Measurements from ENCODE around the gene ARHGAP23. TPM values are rescaled to one million over a fixed set of nuclear protein-coding genes. Genes with fewer than 3 reads are reported as not detected.
"Not testable (repeated sequence)": the region's sequence is repeated elsewhere in the genome, so short reads cannot be mapped to it uniquely, and the experiment has no call there.

ARHGAP23 gene
- total RNA-seq, 1 donor from 2014 or later = 0.34 TPM

DNA sequence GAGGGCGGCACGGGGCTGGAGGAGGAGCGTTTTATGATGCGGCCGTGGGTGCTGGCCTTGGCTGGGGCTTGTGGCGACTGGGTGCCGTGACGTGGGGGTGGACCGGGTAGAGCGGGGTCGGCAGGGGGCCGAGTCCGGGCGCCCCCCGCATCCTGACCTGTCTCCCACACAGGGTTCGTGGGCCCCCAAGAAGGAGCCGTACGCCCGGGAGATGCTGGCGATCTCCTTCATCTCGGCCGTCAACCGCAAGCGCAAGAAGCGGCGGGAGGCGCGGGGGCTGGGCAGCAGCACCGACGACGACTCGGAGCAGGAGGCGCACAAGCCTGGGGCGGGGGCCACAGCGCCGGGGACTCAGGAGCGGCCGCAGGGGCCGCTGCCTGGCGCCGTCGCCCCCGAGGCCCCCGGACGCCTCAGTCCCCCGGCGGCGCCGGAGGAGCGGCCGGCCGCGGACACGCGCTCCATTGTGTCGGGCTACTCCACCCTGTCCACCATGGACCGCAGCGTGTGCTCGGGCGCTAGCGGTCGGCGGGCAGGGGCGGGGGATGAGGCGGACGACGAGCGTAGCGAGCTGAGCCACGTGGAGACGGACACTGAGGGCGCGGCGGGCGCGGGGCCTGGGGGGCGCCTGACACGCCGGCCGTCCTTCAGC lies 81.6 kb downstream of the ARHGAP23 start:
- intact Hi-C loops (cut with micrococcal nuclease) = no loop called here

DNA sequence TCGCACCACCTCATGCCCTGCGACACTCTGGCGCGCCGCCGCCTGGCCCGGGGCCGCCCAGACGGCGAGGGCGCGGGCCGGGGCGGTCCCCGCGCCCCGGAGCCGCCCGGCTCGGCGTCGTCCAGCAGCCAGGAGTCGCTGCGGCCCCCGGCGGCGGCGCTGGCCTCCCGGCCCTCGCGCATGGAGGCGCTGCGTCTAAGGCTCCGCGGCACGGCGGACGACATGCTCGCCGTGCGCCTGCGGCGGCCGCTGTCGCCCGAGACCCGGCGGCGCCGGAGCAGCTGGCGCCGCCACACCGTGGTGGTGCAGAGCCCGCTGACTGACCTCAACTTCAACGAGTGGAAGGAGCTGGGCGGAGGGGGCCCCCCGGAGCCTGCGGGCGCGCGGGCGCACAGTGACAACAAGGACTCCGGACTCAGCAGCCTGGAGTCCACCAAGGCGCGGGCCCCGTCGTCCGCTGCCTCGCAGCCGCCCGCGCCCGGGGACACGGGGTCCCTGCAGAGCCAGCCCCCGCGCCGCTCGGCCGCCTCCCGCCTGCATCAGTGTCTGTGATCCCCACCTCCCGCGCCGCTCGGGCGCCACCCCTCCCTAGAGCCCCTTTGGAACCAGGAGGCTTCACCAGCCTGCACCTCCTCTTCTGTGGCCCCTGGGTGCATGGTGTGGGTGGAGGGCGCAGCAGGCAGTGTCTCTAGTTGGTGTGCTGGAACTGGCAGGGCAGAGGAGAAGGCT lies 82.3 kb downstream of the ARHGAP23 start:
- intact Hi-C loops (cut with micrococcal nuclease) = no loop called here

DNA sequence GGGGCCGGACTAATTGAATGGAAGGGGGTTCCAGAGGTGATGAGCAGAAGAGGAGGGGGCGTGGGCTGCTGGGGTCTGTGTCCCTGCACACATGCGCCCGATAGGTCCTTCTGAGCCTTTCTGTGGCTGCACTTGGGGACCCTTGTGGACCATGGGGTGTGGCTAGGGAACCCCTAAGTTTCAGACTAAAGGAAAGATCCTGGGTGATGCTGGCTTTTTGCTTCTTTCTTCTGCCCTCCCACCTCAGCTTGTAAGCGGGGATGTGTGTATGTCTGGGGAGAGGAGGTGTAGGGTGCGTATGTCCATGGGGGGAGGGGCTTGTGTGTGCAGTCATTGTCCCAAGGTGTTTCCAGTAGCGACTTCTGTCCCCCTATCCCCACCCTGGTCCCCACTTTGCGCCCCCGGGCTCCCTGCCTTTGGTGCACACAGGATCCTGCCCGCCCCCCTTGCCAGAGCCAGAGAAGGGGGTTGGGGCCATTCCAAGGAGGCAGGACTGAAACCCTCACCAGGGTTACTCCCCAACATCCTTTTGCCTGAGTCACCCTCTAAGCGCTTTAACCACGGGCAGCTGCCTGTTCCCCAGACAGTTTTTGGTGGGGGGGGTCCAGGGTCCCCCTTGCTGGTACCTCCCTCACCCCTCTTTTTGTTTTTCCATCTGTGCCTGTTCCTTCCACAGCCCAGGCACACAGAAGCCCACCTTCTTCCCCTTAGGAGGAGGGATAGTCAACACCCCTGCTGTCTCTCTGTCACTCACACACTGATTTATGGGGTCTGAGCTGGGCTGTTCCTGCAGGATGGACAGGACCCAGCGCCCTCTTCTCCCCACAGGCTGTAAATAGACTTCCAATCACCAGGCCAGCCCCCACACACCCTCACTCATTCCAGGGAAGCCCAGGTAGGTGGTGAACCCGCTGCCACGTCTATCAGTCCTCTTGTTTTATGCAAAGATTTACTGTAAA lies 83.2 kb downstream of the ARHGAP23 start:
- intact Hi-C loops (cut with micrococcal nuclease) = no loop called here

- intact Hi-C loops (cut with micrococcal nuclease) = no loop called here
These were observed 84.3 kb downstream of the ARHGAP23 start for GRCh38 chr17:38512473-38513058.

GRCh38 chr17:38526526-38526925 lies 98.3 kb downstream of the ARHGAP23 start:
- intact Hi-C loops (cut with micrococcal nuclease) = not testable (repeated sequence)

DNA sequence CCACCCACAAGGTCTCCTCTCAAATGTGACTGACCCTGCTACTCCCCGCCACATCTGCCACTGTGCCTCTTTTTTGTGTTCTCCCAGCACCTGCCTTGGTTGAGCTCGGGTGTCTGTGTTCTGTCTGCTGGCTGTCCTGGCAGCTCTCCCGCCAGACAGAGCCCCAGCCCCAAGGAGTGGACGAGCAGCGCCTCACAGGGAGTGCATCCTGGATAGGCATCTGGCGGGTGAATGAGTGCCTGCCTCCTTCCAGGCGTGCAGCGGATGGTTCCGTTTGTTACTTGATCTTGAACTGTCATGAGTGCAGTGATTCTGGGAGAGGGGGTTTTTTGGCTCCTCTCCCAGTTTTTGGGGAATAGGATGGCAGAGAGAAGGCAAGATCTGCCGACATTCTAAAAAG lies 99.9 kb downstream of the ARHGAP23 start:
- intact Hi-C loops (cut with micrococcal nuclease) = not testable (repeated sequence)

- intact Hi-C loops (cut with micrococcal nuclease) = not testable (repeated sequence)
These were observed 102.6 kb downstream of the ARHGAP23 start for GRCh38 chr17:38530856-38531255.

GRCh38 chr17:38531761-38532160 lies 103.5 kb downstream of the ARHGAP23 start:
- intact Hi-C loops (cut with micrococcal nuclease) = not testable (repeated sequence)

DNA sequence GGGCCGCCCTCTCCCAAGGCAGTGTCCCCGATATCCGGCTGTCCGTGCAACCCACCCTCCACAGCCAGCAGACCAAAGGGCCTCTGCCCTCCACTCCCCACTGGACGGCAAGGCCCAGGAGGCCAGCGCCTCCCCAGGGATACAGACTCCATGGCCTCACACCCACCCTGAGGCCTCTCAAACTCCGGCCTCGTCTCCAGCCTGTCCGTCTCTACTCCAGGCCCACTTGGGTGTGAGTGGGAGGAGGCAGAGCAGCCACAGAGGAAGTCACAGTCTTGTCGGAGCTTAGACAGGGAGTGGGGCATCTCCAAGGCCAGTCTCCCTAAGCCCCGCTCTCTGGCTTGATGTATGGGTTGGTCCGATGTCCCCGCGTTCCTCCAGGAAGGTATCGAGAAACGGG lies 104.2 kb downstream of the ARHGAP23 start:
- intact Hi-C loops (cut with micrococcal nuclease) = no loop called here

DNA sequence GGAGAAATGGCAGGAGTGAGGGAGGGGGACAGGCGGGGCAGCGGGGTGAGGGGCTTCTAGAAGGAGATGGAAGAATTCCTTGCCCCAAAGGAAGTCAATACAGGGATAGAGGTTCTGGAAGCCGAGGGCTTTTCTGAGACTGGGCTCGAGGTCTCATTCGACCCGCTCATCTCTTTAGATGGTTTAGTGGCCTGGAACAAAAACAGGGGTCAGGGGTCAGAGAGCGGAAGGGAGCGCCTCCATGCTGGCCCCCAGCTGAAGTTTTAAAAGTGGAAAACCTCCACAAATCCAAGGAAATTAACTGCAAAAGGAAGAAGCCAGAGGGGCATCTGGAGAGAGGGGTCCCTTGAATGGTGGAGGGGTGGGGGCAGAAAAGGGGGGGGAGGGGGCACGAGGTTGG lies 105.0 kb downstream of the ARHGAP23 start:
- intact Hi-C loops (cut with micrococcal nuclease) = no loop called here

DNA sequence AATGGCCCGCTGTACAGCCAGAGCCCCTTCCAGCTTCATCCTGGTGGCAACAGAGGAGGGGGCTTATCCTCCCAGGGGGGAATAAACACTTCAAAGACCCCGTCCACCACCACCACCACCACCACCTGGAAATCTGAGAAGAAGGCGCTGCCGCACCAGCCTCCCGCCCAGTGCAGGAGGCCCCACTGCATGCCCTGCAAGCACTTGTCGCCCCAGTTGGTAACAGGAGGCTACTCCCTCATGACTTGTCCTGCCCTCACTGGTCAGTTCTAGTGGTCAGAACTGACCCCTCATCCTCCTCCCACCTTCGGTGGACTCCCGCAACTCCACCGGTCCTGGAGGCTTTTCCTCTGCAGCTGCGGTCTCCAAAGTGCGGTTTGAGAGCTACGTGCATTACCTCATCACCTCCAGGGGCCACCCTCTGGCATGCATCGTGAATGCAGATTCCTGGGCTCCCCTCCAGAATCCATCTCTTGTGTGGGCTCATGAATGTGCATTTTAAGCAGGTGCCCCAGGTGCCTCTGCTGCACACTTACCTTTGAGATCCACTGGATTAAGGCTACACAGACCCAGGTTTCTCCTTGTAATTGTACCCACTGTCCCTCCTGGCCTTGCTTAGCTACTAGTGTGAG lies 105.7 kb downstream of the ARHGAP23 start:
- intact Hi-C loops (cut with micrococcal nuclease) = no loop called here

DNA sequence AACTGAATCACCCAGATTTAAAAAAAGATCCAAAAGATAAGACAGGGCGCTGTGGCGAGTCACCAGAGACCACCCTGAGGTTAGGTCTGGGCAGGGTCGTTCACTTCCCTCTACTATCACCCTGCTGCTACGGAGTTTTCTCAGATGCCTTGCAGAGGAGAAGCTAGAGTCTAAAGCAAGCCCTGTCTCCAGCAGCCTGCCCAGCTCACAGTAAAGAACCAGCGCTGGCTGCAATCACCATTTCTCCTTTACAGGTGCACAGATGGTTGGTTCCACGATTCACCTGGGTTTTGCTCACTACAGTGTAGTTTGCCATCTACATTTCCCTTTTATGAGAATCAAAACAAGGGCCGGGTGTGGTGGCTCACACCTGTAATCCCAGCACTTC lies 106.2 kb downstream of the ARHGAP23 start:
- intact Hi-C loops (cut with micrococcal nuclease) = no loop called here

DNA sequence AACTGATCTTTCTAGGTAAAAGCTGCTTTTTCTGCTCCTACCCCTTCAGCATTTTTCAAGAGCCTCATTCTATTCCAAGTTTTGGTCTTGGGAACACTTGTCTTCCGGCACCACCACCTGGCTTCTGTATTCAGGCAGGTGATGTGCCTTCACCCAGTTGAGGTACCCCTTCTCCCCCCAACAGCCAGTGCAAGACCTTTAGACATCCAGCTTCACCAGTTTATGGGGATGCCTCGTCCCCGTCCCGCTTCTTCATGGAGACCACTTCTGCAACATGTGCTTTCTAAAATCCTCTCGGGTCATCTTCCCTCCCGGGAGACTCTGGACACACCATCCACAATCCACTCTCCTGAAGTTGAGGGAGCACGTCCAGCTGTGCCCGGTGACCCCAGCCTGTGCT lies 107.6 kb downstream of the ARHGAP23 start:
- intact Hi-C loops (cut with micrococcal nuclease) = no loop called here

DNA sequence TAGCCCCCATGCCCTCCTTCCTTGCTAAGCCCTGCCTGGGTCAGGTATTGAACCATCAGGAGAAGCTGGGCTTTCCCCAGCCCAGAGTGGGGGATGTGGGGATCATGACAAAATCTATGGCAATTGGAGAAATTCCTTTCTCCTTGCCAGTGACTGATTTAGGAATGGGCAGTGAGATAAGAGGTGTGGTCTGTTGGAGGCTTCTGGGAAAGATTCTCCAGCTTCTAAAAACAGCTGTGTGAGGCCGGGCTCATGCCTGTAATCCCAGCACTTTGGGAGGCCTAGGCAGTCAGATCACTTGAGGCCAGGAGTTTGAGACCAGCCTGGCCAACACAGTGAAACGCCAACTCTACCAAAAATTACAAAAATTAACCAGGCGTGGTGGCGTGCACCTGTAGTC lies 108.4 kb downstream of the ARHGAP23 start:
- intact Hi-C loops (cut with micrococcal nuclease) = no loop called here

GRCh38 chr17:38538906-38539305 lies 110.6 kb downstream of the ARHGAP23 start:
- intact Hi-C loops (cut with micrococcal nuclease) = no loop called here

DNA sequence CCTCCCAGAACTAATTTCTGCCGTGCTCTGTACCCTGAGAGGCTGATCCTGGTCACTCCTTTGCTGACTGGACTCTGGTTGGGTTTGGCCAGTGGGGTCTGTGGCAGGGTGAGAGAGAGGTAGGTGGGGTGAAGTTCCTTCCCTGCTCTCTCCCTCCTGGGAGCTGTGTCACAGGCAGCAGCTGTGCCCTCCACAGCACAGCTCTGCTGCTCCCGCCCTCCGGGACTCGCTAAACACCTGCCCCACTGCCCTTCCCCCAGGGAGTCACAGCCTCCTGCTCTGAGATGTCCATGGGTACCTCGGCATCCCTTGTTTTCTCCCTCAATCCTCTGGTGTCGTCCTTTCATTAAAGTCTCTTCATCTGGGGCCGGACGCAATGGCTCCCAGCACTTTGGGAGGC lies 111.1 kb downstream of the ARHGAP23 start:
- intact Hi-C loops (cut with micrococcal nuclease) = no loop called here

GRCh38 chr17:38540514-38541045 lies 112.3 kb downstream of the ARHGAP23 start:
- intact Hi-C loops (cut with micrococcal nuclease) = no loop called here

- intact Hi-C loops (cut with micrococcal nuclease) = no loop called here
These were observed 113.0 kb downstream of the ARHGAP23 start for GRCh38 chr17:38541281-38541680.

DNA sequence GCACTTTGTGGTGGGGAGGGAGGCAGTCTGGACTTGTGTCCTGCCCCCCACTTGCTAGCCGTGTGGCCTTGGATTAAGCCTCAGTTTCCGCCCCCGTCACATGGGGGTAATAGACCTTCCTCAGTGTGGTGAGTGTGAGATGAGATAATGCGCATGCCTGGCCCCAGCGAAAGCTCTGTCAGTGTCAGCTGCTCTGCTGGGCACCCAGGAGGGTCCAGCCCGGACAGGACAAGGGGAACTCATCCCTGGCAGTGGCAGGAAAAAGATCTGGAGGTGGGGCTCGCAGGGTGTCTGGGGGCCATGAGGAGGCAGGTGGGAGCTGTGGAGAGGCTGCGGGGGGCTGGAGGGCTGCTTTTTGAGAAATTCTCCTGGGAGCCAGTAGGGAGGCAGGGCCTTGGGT lies 114.0 kb downstream of the ARHGAP23 start:
- intact Hi-C loops (cut with micrococcal nuclease) = no loop called here

DNA sequence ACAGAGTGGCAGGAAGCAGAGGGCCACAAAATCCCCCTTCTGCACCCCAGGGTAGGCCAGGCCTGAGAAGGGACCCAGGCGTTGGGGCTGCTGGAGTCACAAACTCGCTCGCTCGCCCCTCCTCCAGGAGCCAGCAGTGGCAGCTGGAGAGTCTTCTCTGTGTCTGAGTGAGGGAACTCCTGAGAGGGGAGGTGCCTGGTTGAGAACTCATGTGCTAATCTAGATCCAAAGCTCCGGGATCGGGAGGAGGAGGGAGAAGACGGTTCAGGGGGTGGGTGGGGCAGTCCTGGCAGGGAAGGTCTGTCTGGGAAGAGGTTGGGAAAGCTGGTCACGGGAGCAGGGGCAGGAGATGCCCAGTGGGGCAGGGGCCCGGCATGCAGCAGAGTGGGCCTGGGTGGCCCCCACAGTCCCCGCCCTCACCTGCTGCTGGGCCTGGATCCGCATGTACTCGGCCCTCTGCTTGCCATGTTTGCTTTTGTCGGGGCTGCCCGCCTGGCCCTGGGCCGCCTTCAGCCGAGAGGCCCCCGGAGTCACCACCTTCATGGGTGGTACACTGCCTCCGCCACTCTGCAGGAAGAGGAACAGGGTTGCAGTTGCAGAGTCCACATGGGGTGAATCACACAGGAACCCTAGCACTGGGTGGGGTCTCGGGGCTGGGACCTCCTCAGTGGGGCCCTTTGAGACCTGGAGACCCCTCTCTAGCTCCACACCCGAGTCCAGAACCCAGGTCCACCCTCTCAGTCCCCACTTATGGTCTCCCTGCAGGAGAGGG lies 115.3 kb downstream of the ARHGAP23 start:
- intact Hi-C loops (cut with micrococcal nuclease) = no loop called here

All from T-helper 2 cell treated with Interferon-gamma antibody and Interleukin-4, amounts not matched to agents 100 ng/mL and 5 ng/mL, for 36 hours (primary cell).